ENCODE measurements around the gene SLC6A18.

The SLC6A18 gene

DNA sequence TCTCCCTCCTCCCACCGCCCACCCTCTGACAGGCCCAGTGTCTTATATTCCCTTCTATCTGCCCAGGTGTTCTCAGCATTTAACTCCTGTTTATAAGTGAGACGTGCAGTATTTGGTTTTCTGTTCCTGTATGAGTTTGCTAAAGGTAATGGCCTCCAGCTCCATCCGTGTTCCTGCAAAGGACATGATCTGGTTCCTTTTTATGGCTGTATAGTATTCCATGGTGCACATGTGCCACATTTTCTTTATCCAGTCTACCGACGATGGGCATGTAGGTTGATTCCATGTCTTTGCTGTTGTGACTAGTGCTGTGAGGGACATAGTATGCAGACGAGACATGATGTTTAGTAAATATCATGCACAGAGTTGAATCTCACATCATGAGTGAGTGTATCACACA lies 30.8 kb upstream of the SLC6A18 start:
- H3K27me3 ChIP-seq (ENCODE audit: insufficient read depth, low read length, poor library complexity) = no peaks in the 10 kb centered on the region
- no peak overlapping the region for H3K27ac ChIP-seq (ENCODE audit: low read depth, low read length)
- no peak overlapping the region for H2AK5ac ChIP-seq (ENCODE audit: low read length)
- no peak overlapping the region for H3K9ac ChIP-seq (ENCODE audit: low read length)
- no peak for DNase-seq
- no peak overlapping the region for H4K5ac ChIP-seq (ENCODE audit: low read length)
- no peak overlapping the region for H3K18ac ChIP-seq (ENCODE audit: low read length)
- H3K56ac ChIP-seq (ENCODE audit: low read length) = no peak overlapping the region
- H2BK5ac ChIP-seq (ENCODE audit: low read length) = no peak overlapping the region
- H2BK15ac ChIP-seq (replicated peaks; ENCODE audit: low read depth) = no peak overlapping the region
- no peak overlapping the region for H3K4me2 ChIP-seq (ENCODE audit: low read length)
- no peaks in the 10 kb centered on the region for H3K4me1 ChIP-seq (ENCODE audit: control insufficient read depth, low read depth, low read length)
- no peaks in the 10 kb centered on the region for H3K79me2 ChIP-seq (ENCODE audit: control insufficient read depth, insufficient read depth, low read length)
- no CpG with 5 or more reads among the region's 6 CpGs for WGBS (ENCODE audit: extremely low coverage, insufficient coverage, low lambda C conversion rate)
- no peak overlapping the region for H3K23ac ChIP-seq (ENCODE audit: low read length)
- H4K8ac ChIP-seq (ENCODE audit: low read depth, low read length) = no peak overlapping the region
- H2BK120ac ChIP-seq (ENCODE audit: low read depth, low read length) = no peak overlapping the region
- no peaks in the 10 kb centered on the region for H3K36me3 ChIP-seq (ENCODE audit: control insufficient read depth, insufficient read depth, low read length)
- no peaks in the 10 kb centered on the region for H3K79me1 ChIP-seq (ENCODE audit: low read length)
- no peak overlapping the region for H3K4ac ChIP-seq (ENCODE audit: low read depth, low read length)
- H3K4me3 ChIP-seq (ENCODE audit: low read length) = no peak overlapping the region

DNA sequence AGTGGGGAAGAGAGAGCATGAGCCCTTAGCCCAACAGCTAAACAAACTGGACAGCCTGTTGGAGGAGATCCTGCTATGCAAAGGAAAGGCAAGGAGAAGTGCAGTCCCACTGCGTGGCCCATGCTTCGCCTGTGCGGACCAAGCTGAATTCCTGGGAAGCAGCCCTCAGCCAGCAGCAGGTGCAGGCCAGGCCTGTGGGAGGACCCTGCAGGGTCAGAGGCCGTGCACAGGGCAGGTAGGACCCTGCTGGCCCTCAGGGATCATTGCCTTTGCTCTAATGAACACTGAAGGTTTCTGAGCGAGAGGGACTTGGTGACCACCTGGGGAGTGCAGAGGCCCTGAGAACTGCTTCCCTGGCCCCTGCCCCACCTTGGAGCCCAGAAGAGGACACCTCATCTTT lies 29.7 kb upstream of the SLC6A18 start:
- no peaks in the 10 kb centered on the region for H3K79me2 ChIP-seq (ENCODE audit: control insufficient read depth, insufficient read depth, low read length)
- no peaks in the 10 kb centered on the region for H3K36me3 ChIP-seq (ENCODE audit: control insufficient read depth, insufficient read depth, low read length)

DNA sequence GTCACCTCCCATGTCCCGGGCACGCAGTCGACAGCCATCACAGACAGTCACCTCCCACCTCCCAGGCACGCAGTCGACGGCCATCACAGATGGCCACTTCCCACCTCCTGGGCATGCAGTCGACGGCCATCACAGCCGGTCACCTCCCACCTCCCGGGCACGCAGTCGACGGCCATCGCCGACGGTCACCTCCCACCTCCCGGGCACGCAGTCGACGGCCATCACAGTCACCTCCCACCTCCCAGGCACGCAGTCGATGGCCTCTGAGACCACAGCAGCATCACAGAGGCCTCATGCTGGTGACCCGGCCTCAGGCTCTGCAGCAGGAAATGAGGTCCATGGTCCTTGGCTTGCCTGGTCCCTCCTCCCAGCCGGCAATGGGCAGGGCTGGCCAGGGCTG lies 29.3 kb upstream of the SLC6A18 start:
- Histone ChIP-seq H2BK15ac (replicated peaks; ENCODE audit: low read depth) (no peak overlapping the region), H4K8ac (ENCODE audit: low read depth, low read length) (no peak overlapping the region), H3K36me3 (ENCODE audit: control insufficient read depth, insufficient read depth, low read length) (no peaks in the 10 kb centered on the region), H3K4ac (ENCODE audit: low read depth, low read length) (no peak overlapping the region), H3K79me1 (ENCODE audit: low read length) (no peaks in the 10 kb centered on the region), H4K5ac (ENCODE audit: low read length) (no peak overlapping the region), H2BK5ac (ENCODE audit: low read length) (no peak overlapping the region), H3K23ac (ENCODE audit: low read length) (no peak overlapping the region), H3K4me1 (ENCODE audit: control insufficient read depth, low read depth, low read length) (no peaks in the 10 kb centered on the region), H3K27ac (ENCODE audit: low read depth, low read length) (no peak overlapping the region), H3K9ac (ENCODE audit: low read length) (no peak overlapping the region), H3K27me3 (ENCODE audit: insufficient read depth, low read length, poor library complexity) (no peaks in the 10 kb centered on the region), H3K56ac (ENCODE audit: low read length) (no peak overlapping the region), H3K4me2 (ENCODE audit: low read length) (no peak overlapping the region), H3K4me3 (ENCODE audit: low read length) (no peak overlapping the region), H2AK5ac (ENCODE audit: low read length) (no peak overlapping the region), H3K18ac (ENCODE audit: low read length) (no peak overlapping the region), H2BK120ac (ENCODE audit: low read depth, low read length) (no peak overlapping the region), H3K79me2 (ENCODE audit: control insufficient read depth, insufficient read depth, low read length) (no peaks in the 10 kb centered on the region)
- DNase-seq = no peak
- no CpG with 5 or more reads among the region's 24 CpGs for WGBS (ENCODE audit: extremely low coverage, insufficient coverage, low lambda C conversion rate)

More for the DNA sequence above, 29.7 kb upstream of the SLC6A18 start:
- no peak for DNase-seq
- WGBS (ENCODE audit: extremely low coverage, insufficient coverage, low lambda C conversion rate) = no CpG with 5 or more reads among the region's 5 CpGs
- Histone ChIP-seq H3K4me1 (ENCODE audit: control insufficient read depth, low read depth, low read length) (no peaks in the 10 kb centered on the region), H3K27ac (ENCODE audit: low read depth, low read length) (no peak overlapping the region), H3K4me3 (ENCODE audit: low read length) (no peak overlapping the region), H3K79me1 (ENCODE audit: low read length) (no peaks in the 10 kb centered on the region), H4K5ac (ENCODE audit: low read length) (no peak overlapping the region), H4K8ac (ENCODE audit: low read depth, low read length) (no peak overlapping the region), H3K9ac (ENCODE audit: low read length) (no peak overlapping the region), H3K23ac (ENCODE audit: low read length) (no peak overlapping the region), H2BK120ac (ENCODE audit: low read depth, low read length) (no peak overlapping the region), H3K27me3 (ENCODE audit: insufficient read depth, low read length, poor library complexity) (no peaks in the 10 kb centered on the region), H3K4me2 (ENCODE audit: low read length) (no peak overlapping the region), H3K56ac (ENCODE audit: low read length) (no peak overlapping the region), H3K18ac (ENCODE audit: low read length) (no peak overlapping the region), H2AK5ac (ENCODE audit: low read length) (no peak overlapping the region), H2BK5ac (ENCODE audit: low read length) (no peak overlapping the region), H2BK15ac (replicated peaks; ENCODE audit: low read depth) (no peak overlapping the region), H3K4ac (ENCODE audit: low read depth, low read length) (no peak overlapping the region)

DNA sequence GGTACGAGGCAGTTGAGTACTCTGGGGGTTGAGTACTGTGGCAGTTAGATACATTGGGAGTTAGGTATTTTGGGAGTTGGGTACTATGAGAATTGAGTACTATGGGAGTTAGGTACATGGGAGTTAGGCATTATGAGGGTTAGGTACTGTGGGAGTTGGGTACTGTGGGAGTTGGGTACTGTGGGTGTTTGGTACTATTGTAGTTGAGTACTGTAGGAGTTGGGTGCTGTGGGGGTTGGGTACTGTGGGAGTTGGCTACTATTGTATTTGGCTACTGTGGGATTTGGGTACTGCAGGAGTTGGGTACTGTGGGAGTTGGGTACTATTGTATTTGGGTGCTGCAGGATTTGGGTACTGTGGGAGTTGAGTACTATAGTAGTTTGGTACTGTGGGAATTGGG lies 28.6 kb upstream of the SLC6A18 start:
- H2BK120ac ChIP-seq (ENCODE audit: low read depth, low read length) = no peak overlapping the region
- H3K79me2 ChIP-seq (ENCODE audit: control insufficient read depth, insufficient read depth, low read length) = no peaks in the 10 kb centered on the region
- no peak overlapping the region for H3K9ac ChIP-seq (ENCODE audit: low read length)
- H3K4me2 ChIP-seq (ENCODE audit: low read length) = no peak overlapping the region
- no peak overlapping the region for H3K27ac ChIP-seq (ENCODE audit: low read depth, low read length)
- H3K23ac ChIP-seq (ENCODE audit: low read length) = no peak overlapping the region
- H4K5ac ChIP-seq (ENCODE audit: low read length) = no peak overlapping the region
- no peak overlapping the region for H3K18ac ChIP-seq (ENCODE audit: low read length)
- H2BK15ac ChIP-seq (replicated peaks; ENCODE audit: low read depth) = no peak overlapping the region
- no peak overlapping the region for H4K8ac ChIP-seq (ENCODE audit: low read depth, low read length)
- no peak overlapping the region for H3K4ac ChIP-seq (ENCODE audit: low read depth, low read length)
- no peak overlapping the region for H3K4me3 ChIP-seq (ENCODE audit: low read length)
- H3K79me1 ChIP-seq (ENCODE audit: low read length) = no peaks in the 10 kb centered on the region
- no peak overlapping the region for H3K56ac ChIP-seq (ENCODE audit: low read length)
- no peak overlapping the region for H2BK5ac ChIP-seq (ENCODE audit: low read length)
- no peaks in the 10 kb centered on the region for H3K4me1 ChIP-seq (ENCODE audit: control insufficient read depth, low read depth, low read length)
- H3K27me3 ChIP-seq (ENCODE audit: insufficient read depth, low read length, poor library complexity) = no peaks in the 10 kb centered on the region
- no peak for DNase-seq
- WGBS (ENCODE audit: extremely low coverage, insufficient coverage, low lambda C conversion rate) = no CpG with 5 or more reads among the region's 1 CpG
- no peaks in the 10 kb centered on the region for H3K36me3 ChIP-seq (ENCODE audit: control insufficient read depth, insufficient read depth, low read length)
- H2AK5ac ChIP-seq (ENCODE audit: low read length) = no peak overlapping the region

DNA sequence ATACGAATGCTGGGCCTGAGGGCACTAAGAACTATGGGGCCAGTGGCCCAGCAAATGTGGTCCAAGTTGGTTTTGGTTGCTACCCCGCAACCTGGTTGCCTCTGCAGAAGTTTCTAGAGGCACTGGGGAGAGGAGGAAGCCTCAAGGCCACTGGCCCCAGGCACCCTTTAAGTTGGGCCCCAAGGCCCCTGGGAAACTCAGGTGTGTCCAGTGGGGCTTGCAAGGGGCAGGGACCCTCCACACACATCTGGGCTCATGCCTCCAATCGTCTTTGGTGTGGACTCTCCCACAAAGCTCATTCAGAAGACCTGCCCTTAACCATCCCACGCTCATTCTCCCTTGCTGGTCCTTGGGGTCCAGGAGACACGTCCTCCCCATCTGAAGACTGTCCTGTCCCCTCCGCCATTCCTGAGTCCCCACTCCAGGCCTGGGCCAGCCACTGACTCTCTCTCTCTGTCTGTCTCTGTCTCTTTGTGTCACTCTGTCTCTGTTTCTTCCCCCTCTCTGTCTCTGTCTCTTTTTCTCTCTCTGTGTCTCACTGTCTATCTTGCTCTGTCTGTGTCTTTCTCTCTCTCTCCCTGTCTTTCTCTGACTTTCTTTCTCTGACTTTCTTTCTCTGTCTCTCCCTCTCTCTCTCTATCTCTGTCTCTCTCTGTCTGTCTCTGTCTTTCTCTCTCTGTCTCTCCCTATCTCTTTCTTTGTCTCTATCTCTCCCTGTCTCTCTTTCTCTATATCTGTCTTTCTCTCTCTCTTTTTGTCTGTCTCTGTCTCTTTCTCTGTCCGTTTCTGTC lies 27.1 kb upstream of the SLC6A18 start:
- Histone ChIP-seq H3K79me2 (ENCODE audit: control insufficient read depth, insufficient read depth, low read length) (no peaks in the 10 kb centered on the region), H2BK15ac (replicated peaks; ENCODE audit: low read depth) (no peak overlapping the region), H4K5ac (ENCODE audit: low read length) (no peak overlapping the region), H3K23ac (ENCODE audit: low read length) (no peak overlapping the region), H2BK120ac (ENCODE audit: low read depth, low read length) (no peak overlapping the region), H3K27ac (ENCODE audit: low read depth, low read length) (no peak overlapping the region), H3K18ac (ENCODE audit: low read length) (no peak overlapping the region), H2BK5ac (ENCODE audit: low read length) (no peak overlapping the region), H3K4ac (ENCODE audit: low read depth, low read length) (no peak overlapping the region), H3K9ac (ENCODE audit: low read length) (no peak overlapping the region), H3K36me3 (ENCODE audit: control insufficient read depth, insufficient read depth, low read length) (no peaks in the 10 kb centered on the region), H3K56ac (ENCODE audit: low read length) (no peak overlapping the region), H3K79me1 (ENCODE audit: low read length) (no peaks in the 10 kb centered on the region), H4K8ac (ENCODE audit: low read depth, low read length) (no peak overlapping the region), H3K4me2 (ENCODE audit: low read length) (no peak overlapping the region), H3K27me3 (ENCODE audit: insufficient read depth, low read length, poor library complexity) (no peaks in the 10 kb centered on the region), H2AK5ac (ENCODE audit: low read length) (no peak overlapping the region), H3K4me3 (ENCODE audit: low read length) (no peak overlapping the region), H3K4me1 (ENCODE audit: control insufficient read depth, low read depth, low read length) (no peaks in the 10 kb centered on the region)
- no peak for DNase-seq
- WGBS (ENCODE audit: extremely low coverage, insufficient coverage, low lambda C conversion rate) = no CpG with 5 or more reads among the region's 7 CpGs

DNA sequence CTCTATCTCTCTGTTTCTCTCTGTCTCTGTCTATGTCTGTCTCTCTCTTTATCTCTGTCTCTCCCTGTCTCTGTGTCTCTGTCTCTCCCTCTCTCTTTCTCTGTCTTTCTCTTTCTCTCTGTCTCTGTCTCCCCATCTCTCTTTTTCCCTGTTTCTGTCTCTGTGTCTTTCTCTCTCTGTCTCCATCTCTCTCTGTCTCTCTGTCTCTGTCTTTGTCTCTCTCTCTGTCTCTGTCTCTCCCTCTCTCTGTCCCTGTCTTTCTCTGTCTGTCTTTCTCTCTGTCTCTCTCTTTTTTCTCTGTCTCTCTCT lies 25.9 kb upstream of the SLC6A18 start:
- Histone ChIP-seq H2BK120ac (ENCODE audit: low read depth, low read length) (no peak overlapping the region), H4K5ac (ENCODE audit: low read length) (no peak overlapping the region), H3K4me2 (ENCODE audit: low read length) (no peak overlapping the region), H3K36me3 (ENCODE audit: control insufficient read depth, insufficient read depth, low read length) (no peaks in the 10 kb centered on the region), H3K27me3 (ENCODE audit: insufficient read depth, low read length, poor library complexity) (no peaks in the 10 kb centered on the region), H2BK15ac (replicated peaks; ENCODE audit: low read depth) (no peak overlapping the region), H2AK5ac (ENCODE audit: low read length) (no peak overlapping the region), H3K9ac (ENCODE audit: low read length) (no peak overlapping the region), H2BK5ac (ENCODE audit: low read length) (no peak overlapping the region), H3K27ac (ENCODE audit: low read depth, low read length) (no peak overlapping the region), H3K4me1 (ENCODE audit: control insufficient read depth, low read depth, low read length) (no peaks in the 10 kb centered on the region), H3K4ac (ENCODE audit: low read depth, low read length) (no peak overlapping the region), H3K79me1 (ENCODE audit: low read length) (no peaks in the 10 kb centered on the region), H3K79me2 (ENCODE audit: control insufficient read depth, insufficient read depth, low read length) (no peaks in the 10 kb centered on the region), H3K56ac (ENCODE audit: low read length) (no peak overlapping the region), H3K18ac (ENCODE audit: low read length) (no peak overlapping the region), H3K23ac (ENCODE audit: low read length) (no peak overlapping the region), H3K4me3 (ENCODE audit: low read length) (no peak overlapping the region), H4K8ac (ENCODE audit: low read depth, low read length) (no peak overlapping the region)
- DNase-seq = no peak
